Progenitor cell of endocrine pancreas (in vitro differentiated cells): ENCODE data around the gene SYT9. TPM values are rescaled to one million over a fixed set of nuclear protein-coding genes. Genes with fewer than 3 reads are reported as not detected.
"Not testable (repeated sequence)": the region's sequence is repeated elsewhere in the genome, so short reads cannot be mapped to it uniquely, and the experiment has no call there.

Experiments used
- DNase-seq: peaks from one replicate; pipeline ENCODE4 v3.0.0; 2021; ENCODE audit warnings: low spot score; ENCODE audit not compliant: unreplicated experiment
- H3K27ac Mint-ChIP-seq: 2 replicates; pipeline ENCODE4 v1.8.0; 2021; ENCODE audit warnings: mild to moderate bottlenecking, moderate library complexity, mixed read lengths
- H3K27me3 Mint-ChIP-seq: 2 replicates; pipeline ENCODE4 v1.8.0; 2021; ENCODE audit warnings: mixed read lengths
- H3K36me3 Mint-ChIP-seq: 2 replicates; pipeline ENCODE4 v1.8.0; 2022; ENCODE audit warnings: mixed read lengths; ENCODE audit not compliant: insufficient read depth
- H3K4me1 Mint-ChIP-seq: 2 replicates; pipeline ENCODE4 v1.8.0; 2021; ENCODE audit warnings: low read depth, mixed read lengths
- H3K4me3 Mint-ChIP-seq: 2 replicates; pipeline ENCODE4 v1.8.0; 2021; ENCODE audit warnings: low read depth, mild to moderate bottlenecking, moderate library complexity, mixed read lengths
- H3K9me3 Mint-ChIP-seq: 2 replicates; pipeline ENCODE4 v1.8.0; 2021; ENCODE audit warnings: low read depth, mixed read lengths
- CTCF ChIP-seq: fragments of 200-600 bp; sonication (generic); IDR thresholded peaks from one replicate; pipeline ENCODE4 v1.5.0; 2021; ENCODE audit warnings: antibody characterized with exemption, mild to moderate bottlenecking; ENCODE audit not compliant: unreplicated experiment
- total RNA-seq: library from RNA; stranded (reverse); gene quantifications from 2 replicates; pipeline ENCODE4 v1.2.1, GENCODE V29; 2021

SYT9 gene
- total RNA-seq, 1 donor from 2014 or later, result 0.57 TPM

- Mint-ChIP-seq H3K9me3 (no peaks in the 10 kb centered on the region), H3K4me3 (no peak overlapping the region), H3K36me3 (no peaks in the 10 kb centered on the region), H3K27ac (no peak overlapping the region), H3K27me3 (no peaks in the 10 kb centered on the region), H3K4me1 (no peaks in the 10 kb centered on the region)
- DNase-seq, result no peak
- no peak for TF ChIP-seq CTCF
These were observed 80.7 kb downstream of the SYT9 start for GRCh38 chr11:7332451-7332850.

- H3K27me3 Mint-ChIP-seq, result no peaks in the 10 kb centered on the region
- H3K9me3 Mint-ChIP-seq, result peaks cover 2% of the 10 kb centered on the region
- DNase-seq, result no peak
- no peak overlapping the region for H3K4me3 Mint-ChIP-seq
- no peaks in the 10 kb centered on the region for H3K4me1 Mint-ChIP-seq
- no peaks in the 10 kb centered on the region for H3K36me3 Mint-ChIP-seq
- H3K27ac Mint-ChIP-seq, result no peak overlapping the region
- no peak for TF ChIP-seq CTCF
These were observed 81.3 kb downstream of the SYT9 start for GRCh38 chr11:7332962-7333361.

GRCh38 chr11:7335442-7335841 is 83.7 kb downstream of the SYT9 start:
- H3K27me3 Mint-ChIP-seq, H3K36me3 Mint-ChIP-seq, H3K4me3 Mint-ChIP-seq, DNase-seq, H3K27ac Mint-ChIP-seq, H3K4me1 Mint-ChIP-seq: not testable (repeated sequence)
- H3K9me3 Mint-ChIP-seq, result peaks cover 22% of the 10 kb centered on the region

GRCh38 chr11:7341551-7341950 is 89.8 kb downstream of the SYT9 start:
- peaks cover 3% of the 10 kb centered on the region for H3K27me3 Mint-ChIP-seq
- H3K36me3 Mint-ChIP-seq, result peaks cover 1% of the 10 kb centered on the region
- DNase-seq, result no peak
- H3K27ac Mint-ChIP-seq, result no peak overlapping the region
- TF ChIP-seq CTCF, result no peak
- no peak overlapping the region for H3K4me3 Mint-ChIP-seq
- H3K4me1 Mint-ChIP-seq, result peaks cover 3% of the 10 kb centered on the region
- H3K9me3 Mint-ChIP-seq, result peaks cover 22% of the 10 kb centered on the region

GRCh38 chr11:7347611-7348431 is 96.1 kb downstream of the SYT9 start:
- Mint-ChIP-seq H3K4me1 (no peaks in the 10 kb centered on the region), H3K4me3 (no peak overlapping the region), H3K27ac (no peak overlapping the region), H3K9me3 (no peaks in the 10 kb centered on the region), H3K27me3 (peaks cover 3% of the 10 kb centered on the region), H3K36me3 (no peaks in the 10 kb centered on the region)
- no peak for DNase-seq
- TF ChIP-seq CTCF, result no peak
